Tibial artery (tissue), 4 donors: ENCODE measurements around the gene PIP4K2A.

Experiments
- DNase-seq, 2 donors: peaks; one replicate each; pipeline ENCODE4 v3.0.0-alpha.2; 2019
- H3K27ac ChIP-seq, 2 donors: fragments of 200-600 bp; sonication (generic) in 1 of 2; 1 replicate in 1 of 2; 2 replicates in 1 of 2; pipeline ENCODE4 v1.5.1; 2018 to 2019; ENCODE audit warnings: mild to moderate bottlenecking in 1 of 2
- H3K27me3 ChIP-seq, 2 donors: fragments of 200-600 bp; sonication (generic) in 1 of 2; one replicate each; pipeline versions ENCODE4 v1.5.1 to v1.6.0; 2016 to 2019
- H3K36me3 ChIP-seq, 3 donors: fragments of 200-600 bp; sonication (generic) in 2 of 3; one replicate each; pipeline ENCODE4 v1.5.1; 2016 to 2019; ENCODE audit warnings: mild to moderate bottlenecking in 2 of 3
- H3K4me1 ChIP-seq, 4 donors: fragments of 200-600 bp; sonication (generic) in 2 of 4; 1 replicate in 3 of 4; 2 replicates in 1 of 4; pipeline ENCODE4 v1.5.1; 2016 to 2019
- H3K4me3 ChIP-seq, 2 donors: fragments of 200-600 bp; sonication (generic) in 1 of 2; 1 replicate in 1 of 2; 2 replicates in 1 of 2; pipeline ENCODE4 v1.5.1; 2018 to 2019; ENCODE audit warnings: mild to moderate bottlenecking in 2 of 2
- H3K9me3 ChIP-seq, 3 donors: fragments of 200-600 bp; sonication (generic) in 1 of 3; one replicate each; pipeline ENCODE4 v1.5.1; 2016 to 2019
- intact Hi-C: fragments of 100-400 bp; cut with DNase I; formaldehyde crosslinking; loops from one replicate; pipeline ENCODE4 v1.15.0; 2023; ENCODE audit warnings: low total_unique reads
- TF ChIP-seq, protein P1 (sequence below), 2 experiments: fragments of 200-600 bp in 1 of 2; fragments of 450-650 bp in 1 of 2; IDR thresholded peaks; one replicate each; pipeline ENCODE4 v1.5.1; 2017 to 2019; ENCODE audit warnings: antibody characterized with exemption in 2 of 2, mild to moderate bottlenecking in 1 of 2, moderate library complexity in 1 of 2

The PIP4K2A gene

DNA sequence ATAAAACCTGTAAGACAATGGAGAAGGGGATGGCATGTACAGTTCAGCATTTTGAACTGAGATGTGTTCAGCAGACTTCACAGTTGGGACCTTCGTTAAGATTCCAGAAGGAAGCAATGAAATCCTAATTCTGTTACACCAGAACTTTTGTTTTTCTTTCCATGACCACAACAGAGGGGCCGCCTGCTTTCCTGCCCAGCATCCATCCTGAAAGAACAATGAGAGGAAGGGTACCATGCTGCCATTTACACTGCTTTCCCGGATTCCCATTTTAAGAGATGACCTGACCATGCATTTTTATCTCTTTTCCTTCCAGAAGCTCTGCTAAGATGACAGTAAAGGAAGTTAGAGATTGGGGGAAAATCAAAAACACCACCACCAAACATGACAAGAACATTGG is 92.7 kb downstream of the PIP4K2A start:
- intact Hi-C loops: no loop called here
- H3K36me3 ChIP-seq: no peaks in the 10 kb centered on the region
- no peaks in the 10 kb centered on the region for H3K9me3 ChIP-seq
- H3K27me3 ChIP-seq: no peaks in the 10 kb centered on the region
- H3K4me1 ChIP-seq: peaks cover 0 to 83% (median 22%) of the 10 kb centered on the region in 4 donors
- no peak for DNase-seq
- H3K4me3 ChIP-seq: no peak overlapping the region
- TF ChIP-seq, protein P1, sequence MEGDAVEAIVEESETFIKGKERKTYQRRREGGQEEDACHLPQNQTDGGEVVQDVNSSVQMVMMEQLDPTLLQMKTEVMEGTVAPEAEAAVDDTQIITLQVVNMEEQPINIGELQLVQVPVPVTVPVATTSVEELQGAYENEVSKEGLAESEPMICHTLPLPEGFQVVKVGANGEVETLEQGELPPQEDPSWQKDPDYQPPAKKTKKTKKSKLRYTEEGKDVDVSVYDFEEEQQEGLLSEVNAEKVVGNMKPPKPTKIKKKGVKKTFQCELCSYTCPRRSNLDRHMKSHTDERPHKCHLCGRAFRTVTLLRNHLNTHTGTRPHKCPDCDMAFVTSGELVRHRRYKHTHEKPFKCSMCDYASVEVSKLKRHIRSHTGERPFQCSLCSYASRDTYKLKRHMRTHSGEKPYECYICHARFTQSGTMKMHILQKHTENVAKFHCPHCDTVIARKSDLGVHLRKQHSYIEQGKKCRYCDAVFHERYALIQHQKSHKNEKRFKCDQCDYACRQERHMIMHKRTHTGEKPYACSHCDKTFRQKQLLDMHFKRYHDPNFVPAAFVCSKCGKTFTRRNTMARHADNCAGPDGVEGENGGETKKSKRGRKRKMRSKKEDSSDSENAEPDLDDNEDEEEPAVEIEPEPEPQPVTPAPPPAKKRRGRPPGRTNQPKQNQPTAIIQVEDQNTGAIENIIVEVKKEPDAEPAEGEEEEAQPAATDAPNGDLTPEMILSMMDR (IDR thresholded peaks at IDR 0.05): no peak
- H3K27ac ChIP-seq: no peak overlapping the region

DNA sequence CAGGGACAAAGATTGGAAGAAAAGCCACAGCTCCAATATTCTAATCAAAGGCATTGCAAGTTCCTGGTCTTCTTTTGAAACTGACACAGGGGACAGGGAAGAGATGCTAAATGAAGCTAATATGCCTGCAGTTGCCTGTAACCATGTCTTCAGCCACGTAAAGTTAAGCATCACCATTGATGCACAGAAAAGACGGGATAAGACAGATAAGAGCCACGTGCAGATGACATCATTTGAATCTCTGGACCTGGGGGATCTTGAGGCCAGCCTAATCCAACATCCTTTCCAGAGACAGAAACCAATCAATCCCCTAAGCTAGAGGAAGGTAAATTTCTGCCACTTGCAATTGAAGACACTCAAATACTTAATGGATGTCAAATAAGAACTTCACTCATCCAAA is 93.4 kb downstream of the PIP4K2A start:
- no peak for DNase-seq
- Histone ChIP-seq H3K27me3 (no peaks in the 10 kb centered on the region), H3K4me1 (peaks cover 0 to 82% (median 24%) of the 10 kb centered on the region in 4 donors), H3K4me3 (no peak overlapping the region), H3K9me3 (no peaks in the 10 kb centered on the region), H3K27ac (peak overlapping the region; percentile 12 to 58), H3K36me3 (no peaks in the 10 kb centered on the region)
- intact Hi-C loops: no loop called here
- TF ChIP-seq, protein P1 (IDR thresholded peaks at IDR 0.05): no peak

DNA sequence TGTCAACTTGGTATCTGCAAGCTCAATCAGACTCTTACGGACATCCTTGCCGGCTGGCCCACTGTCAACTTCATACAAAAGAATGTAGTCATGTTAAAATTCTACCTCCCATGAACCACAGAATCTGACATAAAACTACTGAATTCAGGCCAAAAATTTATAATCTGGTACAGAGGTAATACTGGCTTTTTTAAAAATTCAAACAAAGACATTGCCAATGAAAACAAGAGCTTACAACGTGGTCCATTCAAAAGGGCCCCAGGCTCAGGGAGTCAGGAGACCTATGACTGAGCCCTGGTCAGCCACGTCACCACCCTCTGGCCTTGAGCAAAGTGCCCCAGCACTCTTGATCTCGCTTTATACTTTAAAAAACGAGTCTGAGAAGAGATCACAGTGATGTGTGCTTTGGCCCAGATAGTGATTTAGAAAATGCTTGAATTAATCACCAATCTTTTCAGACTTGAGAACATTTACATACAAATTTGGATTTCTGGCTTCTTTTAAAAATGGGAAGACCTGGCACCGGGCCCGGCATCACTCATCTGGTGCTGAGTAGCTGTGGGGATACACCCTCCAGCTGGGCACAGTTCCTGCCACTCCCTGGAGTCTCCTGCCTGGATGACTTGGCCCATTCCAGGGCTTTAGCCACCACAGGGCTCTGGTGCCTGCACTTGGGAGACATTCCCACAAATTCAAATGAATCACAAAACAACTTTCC is 94.1 kb downstream of the PIP4K2A start:
- TF ChIP-seq, protein P1 (IDR thresholded peaks at IDR 0.05): no peak
- intact Hi-C loops: no loop called here
- Histone ChIP-seq H3K36me3 (no peaks in the 10 kb centered on the region), H3K27me3 (no peaks in the 10 kb centered on the region), H3K4me1 (peaks cover 0 to 82% (median 23%) of the 10 kb centered on the region in 4 donors), H3K4me3 (no peak overlapping the region), H3K9me3 (no peaks in the 10 kb centered on the region), H3K27ac (peak overlapping the region; percentile 14 to 58)
- DNase-seq: peak; percentile 77 to 88

DNA sequence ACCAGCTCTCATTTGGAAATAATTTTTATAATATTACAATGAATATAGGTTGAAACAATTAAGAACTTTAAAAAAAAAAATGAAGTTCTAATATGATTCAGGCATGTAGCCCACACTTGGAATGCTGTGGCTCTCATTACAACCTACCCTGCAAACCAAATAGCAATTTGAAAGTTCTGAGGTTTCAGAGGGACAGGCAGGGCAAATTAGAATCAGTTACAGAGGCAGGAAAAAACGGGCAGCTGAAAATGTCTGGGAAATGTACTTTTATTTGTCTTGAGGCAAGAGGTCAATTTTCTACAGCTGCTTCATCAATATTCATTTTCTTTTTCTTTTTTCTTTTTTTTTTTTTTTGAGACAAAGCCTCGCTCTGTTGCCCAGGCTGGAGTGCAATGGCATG is 95.3 kb downstream of the PIP4K2A start:
- TF ChIP-seq, protein P1 (IDR thresholded peaks at IDR 0.05): no peak
- no peak overlapping the region for H3K27ac ChIP-seq
- no peak for DNase-seq
- no peaks in the 10 kb centered on the region for H3K9me3 ChIP-seq
- H3K4me3 ChIP-seq: no peak overlapping the region
- intact Hi-C loops: no loop called here
- H3K4me1 ChIP-seq: peaks cover 0 to 70% (median 22%) of the 10 kb centered on the region in 4 donors
- no peaks in the 10 kb centered on the region for H3K27me3 ChIP-seq
- no peaks in the 10 kb centered on the region for H3K36me3 ChIP-seq

DNA sequence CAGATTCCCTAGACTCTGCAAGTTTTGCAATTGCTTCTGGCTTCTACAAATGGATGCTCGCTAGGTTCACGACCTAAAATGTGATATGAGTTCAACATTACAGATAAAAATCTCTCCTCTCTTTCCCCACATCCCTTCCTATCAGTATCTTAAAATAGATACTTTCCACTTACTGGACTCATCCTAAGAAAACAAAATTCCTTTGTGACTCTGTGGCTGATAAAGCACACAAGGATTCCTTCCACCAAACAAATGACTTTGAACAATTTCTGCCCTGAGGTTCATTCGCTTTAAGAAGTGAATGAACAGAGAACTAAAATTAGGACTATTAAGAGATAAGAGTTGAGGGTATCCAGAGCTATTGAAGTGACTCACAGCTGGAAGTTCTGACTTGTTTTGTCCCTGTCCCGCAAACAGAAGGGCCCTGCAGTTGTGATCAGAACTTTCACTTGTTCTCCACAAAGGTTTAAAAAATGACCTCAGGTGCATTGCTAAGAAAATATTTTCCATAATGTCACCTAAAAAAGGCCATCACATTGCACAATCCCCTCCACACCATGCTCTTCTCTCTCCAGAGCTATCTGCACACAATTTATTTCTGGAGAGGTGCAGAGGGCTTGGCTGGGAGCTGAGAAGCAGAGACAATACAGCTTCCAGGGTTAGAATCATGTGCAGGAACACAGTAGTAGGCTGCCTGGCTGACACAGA is 96.1 kb downstream of the PIP4K2A start:
- H3K36me3 ChIP-seq: no peaks in the 10 kb centered on the region
- H3K9me3 ChIP-seq: no peaks in the 10 kb centered on the region
- no peak for DNase-seq
- intact Hi-C loops: no loop called here
- no peaks in the 10 kb centered on the region for H3K27me3 ChIP-seq
- H3K4me3 ChIP-seq: no peak overlapping the region
- no peak overlapping the region for H3K27ac ChIP-seq
- TF ChIP-seq, protein P1 (IDR thresholded peaks at IDR 0.05): no peak
- H3K4me1 ChIP-seq: peaks cover 0 to 61% (median 19%) of the 10 kb centered on the region in 4 donors
